Glomerular endothelial cell (primary cell): ENCODE measurements around the gene HOXD11. TPM values are rescaled to one million over a fixed set of nuclear protein-coding genes. Genes with fewer than 3 reads are reported as not detected.

Source experiments
- DNase-seq: peaks from one replicate; pipeline ENCODE4 v3.0.0-alpha.2; 2011; ENCODE audit warnings: low read depth, low spot score; ENCODE audit errors: extremely low read depth
- total RNA-seq: library from RNA; depleted of rRNA; stranded (reverse); fragments of >200 nt; gene quantifications from 2 replicates; pipeline ENCODE4 v1.2.3, GENCODE V29; 2015

The HOXD11 gene
- total RNA-seq, 1 donor from 2014 or later = 2.5 TPM

DNA sequence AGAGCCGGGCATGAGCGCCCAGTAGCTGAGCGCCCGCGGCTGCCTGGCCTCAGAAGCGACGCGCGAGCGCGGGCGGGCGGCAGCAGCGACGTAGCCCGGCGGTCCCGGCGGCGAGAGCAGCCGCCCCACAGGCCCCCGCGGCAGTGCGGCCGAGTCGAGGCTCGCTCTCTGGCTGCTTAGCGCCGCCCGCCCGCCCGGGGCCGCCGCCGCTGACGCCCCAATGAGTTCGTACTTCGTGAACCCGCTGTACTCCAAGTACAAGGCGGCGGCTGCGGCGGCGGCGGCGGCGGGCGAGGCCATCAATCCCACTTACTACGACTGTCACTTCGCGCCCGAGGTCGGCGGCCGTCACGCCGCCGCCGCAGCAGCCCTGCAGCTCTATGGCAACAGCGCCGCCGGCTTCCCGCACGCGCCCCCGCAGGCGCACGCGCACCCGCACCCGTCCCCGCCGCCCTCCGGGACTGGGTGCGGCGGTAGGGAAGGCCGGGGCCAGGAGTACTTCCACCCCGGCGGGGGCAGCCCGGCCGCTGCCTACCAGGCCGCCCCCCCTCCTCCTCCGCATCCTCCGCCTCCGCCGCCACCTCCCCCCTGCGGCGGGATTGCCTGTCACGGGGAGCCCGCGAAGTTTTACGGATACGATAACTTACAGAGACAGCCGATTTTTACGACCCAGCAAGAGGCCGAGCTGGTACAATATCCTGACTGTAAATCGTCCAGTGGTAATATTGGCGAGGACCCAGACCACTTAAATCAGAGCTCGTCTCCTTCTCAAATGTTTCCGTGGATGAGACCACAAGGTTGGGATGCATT lies 23.3 kb downstream of the HOXD11 start:
- DNase-seq = no peak

DNA sequence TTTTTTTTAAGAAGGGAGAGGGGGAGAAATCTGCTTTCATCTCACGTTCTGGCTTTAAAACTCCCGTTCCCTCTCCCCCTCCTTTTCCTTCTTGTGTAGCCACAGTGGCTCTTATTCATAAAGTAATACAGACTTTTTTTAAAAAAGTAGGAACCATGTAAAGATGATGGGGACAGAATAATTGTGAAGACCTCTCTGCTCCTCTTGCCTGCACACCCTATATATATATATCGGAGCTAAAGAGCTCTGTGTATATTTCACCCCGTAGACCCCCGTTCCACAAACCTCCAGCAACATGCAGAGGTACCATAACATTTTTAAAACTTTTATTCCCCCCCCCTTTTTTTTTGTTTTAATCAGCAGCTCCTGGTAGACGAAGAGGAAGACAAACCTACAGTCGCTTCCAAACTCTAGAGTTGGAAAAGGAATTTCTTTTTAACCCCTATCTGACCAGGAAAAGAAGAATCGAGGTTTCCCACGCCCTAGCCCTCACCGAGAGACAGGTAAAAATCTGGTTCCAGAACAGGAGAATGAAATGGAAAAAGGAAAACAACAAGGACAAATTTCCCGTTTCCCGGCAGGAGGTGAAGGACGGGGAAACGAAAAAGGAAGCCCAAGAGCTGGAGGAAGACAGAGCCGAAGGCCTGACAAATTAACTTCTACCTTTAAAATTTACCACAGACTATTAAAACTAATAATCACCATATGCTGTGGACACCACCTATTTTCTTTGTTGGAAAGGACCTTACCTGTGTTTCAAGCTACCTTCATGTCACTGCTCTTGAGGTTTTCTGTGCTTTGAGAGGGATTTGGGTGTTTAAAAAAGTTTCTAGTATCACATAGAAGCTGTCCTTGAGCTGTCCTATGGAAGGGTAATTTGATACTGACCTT lies 24.1 kb downstream of the HOXD11 start:
- no peak for DNase-seq

DNA sequence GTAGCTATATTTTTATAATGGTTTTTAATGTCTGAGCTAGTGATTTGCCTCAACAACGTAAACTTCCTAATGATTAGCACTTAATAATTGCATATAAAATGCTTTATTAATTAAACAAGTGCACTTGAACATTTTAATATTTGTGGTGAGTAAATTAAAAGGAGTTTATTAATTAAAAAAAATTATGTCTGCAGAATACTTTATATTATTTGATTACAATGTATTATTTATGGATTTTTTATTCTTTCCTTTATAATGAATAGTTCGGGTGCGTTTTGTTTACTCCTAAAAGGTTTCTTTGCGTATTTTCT lies 24.7 kb downstream of the HOXD11 start:
- DNase-seq = no peak

DNA sequence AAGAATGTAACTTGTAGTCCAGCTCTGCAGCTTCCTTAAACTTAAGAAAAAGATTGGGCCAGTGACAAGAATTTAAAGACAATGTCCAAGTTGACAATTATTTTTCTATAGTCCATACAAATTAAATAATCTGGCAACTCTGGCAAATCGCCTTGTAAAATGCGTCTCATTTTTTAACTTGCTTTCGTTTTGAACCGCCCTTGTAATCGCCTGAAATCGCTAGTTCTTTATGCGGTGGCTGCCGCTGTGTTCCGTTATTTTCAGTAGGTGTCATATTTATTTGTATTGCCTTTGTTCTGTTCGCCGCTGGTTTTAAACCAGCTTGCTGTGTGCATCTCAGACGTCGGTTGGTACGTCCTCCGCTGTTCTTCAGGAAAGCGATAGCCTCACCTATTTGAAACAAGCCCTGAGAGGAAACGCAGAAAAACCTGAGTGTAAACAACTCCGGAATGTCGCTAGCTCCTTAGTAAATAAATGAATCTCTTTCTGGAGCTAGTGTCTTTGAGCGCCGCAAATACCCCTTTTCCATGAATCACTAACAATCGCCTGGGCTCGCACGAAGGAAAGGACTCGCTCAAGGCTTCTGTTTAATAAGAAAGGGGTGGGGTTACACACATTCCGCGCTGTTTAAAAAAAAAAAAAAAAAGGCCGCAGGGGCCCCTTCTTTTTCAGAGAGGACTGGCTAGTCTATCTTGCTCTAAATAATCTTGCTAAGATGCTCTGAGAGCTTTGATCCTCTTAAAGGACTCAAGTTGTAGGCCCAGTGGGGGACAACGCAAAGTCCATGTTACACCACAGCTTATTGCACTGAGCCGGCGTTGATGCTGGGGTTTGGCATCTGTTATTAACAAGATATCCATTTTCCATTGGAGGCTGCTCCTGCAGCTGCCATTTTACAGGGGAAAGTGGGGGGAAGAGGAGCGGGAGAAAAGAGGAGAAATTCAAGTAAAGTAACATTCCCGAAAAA lies 25.4 kb downstream of the HOXD11 start:
- DNase-seq = no peak

DNA sequence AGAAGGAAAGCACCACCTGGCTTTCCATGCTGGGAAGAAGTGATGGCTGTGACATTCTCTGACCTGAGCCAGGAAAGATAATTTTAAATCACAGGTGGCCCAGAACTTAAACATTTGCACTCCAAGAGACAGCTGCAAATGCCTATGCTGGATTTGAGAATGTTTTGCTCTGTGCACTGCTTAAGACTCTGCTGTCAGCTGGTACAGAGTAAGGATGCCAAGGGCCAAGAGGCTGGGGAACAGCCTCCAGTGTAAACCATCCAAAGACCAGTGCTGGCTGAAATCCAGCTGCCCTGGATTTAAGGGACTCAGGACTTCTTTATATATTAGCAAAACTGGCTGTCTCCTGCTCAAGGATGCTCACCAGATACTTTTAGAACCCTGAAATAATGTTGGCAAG lies 26.3 kb downstream of the HOXD11 start:
- DNase-seq = no peak

DNA sequence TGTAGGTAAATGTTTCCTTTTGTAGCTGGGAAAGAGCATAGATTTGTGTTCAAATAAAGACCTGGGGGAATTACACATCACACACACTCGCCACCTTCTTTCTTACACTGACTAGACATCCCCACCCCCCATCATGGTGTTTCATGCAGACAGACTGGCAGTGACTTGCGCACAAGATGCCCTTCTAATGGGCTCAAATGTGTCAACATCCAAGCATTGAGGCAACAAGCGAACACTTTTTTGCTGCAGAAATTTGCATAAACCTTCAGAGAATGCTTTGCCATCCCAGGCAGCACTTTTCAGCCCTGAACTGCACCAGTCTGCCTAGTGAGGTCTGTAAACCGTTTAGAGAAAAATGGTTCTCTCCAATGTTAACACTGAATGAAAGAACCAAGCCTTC lies 27.0 kb downstream of the HOXD11 start:
- no peak for DNase-seq

DNA sequence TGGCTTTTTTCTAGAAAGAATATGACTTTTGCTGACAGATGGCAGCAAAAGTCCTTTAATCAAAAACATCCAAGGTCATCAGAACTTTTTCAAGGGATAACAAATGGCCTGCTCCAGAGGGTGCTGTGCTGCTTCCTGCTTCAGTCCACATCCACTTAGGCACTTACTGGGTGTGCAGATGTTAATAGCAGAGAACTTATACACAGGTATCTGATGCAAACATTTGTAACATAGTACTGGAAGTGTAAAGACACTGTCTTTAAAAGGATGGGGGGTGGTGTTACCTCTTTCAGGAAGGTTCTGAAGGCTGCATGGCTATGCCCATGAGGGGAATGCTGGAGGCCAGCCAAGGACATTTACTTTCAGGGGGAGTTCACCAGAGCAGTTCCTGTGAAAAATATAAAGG lies 28.0 kb downstream of the HOXD11 start:
- DNase-seq = no peak

DNA sequence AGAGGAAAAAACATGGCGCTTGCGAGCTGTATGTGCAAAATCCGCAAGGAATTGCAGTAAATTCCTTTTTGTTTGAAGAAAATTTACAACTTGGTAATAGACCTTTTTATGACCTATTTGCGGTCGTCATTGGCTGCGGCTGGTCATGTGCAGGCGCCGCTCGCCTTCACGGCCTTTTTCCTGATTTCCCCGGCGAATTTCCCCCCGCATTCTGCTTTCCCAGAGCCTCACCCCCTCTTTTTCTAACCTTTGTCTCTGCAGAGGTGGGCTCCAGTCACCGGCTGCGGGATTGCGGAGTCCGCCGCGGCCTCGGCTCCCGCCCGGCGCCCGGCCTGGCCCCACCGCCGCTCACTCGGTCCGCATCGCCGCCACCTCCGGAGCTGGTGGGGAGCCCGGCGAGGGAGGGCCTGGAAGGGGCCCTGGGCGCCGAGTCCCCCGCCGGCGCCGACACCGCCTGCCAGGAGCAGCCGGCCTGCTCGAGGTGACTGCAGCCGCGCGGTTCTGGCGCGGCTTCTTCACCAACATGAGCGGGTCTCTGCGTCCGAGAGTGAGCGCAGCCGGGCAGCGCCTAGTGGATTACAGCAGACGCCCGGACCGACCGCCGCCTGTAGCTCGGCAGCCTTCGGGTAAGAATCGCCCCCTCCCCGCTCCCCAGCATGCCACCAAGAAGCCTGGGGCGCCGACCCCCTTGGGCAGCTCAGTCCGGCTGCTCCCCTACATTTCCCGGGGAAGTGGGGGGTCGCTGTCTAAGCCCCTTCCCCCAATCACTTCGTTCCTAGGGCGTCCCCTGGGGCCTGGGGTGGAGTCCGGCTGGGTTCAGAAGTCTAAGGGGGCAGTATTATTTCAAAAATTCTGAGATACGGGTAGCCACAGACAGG lies 29.5 kb downstream of the HOXD11 start:
- no peak for DNase-seq

DNA sequence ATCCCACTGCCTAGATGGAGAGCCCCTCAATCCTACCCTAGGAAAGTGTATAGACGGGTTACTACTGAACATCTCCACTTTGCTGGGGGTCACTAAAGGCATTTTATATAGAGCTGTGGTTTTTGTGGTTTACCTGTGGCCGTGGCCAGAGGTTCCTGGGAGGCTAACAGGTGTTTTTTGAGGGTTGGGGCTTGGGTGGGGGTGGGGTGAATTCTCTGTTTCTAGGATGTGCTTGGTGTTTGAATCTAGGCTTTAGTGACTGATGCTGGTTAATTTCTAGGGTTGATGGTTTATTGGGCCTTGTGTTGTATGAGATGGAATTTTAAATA lies 30.1 kb downstream of the HOXD11 start:
- no peak for DNase-seq

- DNase-seq = no peak
These were observed 30.8 kb downstream of the HOXD11 start for GRCh38 chr2:176137906-176138305.

DNA sequence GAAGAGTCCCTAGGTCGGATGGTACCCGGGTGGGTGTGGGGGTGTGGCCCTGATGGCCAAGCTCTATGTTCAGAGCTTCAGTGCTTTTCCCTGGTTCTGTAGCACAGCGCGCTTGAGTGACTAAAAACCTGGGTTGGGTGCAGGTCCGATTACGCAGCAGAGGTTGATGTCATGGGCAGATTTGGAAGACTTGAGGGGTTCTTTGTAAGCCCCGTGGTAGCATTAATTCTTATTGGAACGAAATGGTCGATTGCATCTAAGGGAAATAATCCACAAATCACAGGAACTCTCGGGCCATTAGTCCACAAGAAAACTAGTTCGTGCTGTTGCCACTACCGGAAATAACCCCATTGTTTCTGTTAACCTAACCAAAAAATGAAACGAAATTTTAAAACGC lies 31.4 kb downstream of the HOXD11 start:
- DNase-seq = no peak

DNA sequence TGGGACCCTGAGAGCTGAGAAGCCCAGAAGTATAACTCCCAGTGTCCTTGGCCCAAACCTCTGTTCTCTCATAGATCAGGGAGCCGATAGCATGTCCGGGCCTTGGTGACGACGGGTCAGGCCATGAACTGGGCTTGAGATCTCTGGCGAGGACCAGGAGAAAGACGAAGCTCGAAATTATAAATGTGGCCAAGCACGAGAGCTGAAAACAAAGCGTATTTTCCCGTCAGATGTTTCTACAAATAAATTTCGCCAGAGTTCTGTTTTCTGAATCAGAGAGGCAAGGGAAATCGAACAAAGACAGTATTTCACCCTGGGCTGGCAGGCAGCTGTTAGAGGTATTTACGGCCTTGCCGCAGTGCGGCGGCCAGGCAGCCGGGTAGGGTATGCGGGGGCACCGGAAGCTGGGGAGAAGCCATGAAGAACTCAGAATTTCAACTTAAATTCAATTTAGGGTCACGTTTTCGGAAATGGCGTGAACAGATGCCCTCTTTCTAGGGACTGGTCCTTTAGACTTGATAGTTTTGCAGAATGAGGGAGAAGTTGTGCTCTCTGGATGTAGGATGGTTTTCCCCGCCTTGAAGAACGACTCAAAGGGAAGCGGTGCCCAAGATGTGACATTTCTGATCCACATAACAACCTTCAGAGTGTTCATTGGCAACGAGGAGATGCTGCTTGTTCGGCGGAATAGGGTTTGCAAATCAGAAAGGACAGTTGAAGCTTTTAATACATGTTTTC lies 32.0 kb downstream of the HOXD11 start:
- DNase-seq = no peak

DNA sequence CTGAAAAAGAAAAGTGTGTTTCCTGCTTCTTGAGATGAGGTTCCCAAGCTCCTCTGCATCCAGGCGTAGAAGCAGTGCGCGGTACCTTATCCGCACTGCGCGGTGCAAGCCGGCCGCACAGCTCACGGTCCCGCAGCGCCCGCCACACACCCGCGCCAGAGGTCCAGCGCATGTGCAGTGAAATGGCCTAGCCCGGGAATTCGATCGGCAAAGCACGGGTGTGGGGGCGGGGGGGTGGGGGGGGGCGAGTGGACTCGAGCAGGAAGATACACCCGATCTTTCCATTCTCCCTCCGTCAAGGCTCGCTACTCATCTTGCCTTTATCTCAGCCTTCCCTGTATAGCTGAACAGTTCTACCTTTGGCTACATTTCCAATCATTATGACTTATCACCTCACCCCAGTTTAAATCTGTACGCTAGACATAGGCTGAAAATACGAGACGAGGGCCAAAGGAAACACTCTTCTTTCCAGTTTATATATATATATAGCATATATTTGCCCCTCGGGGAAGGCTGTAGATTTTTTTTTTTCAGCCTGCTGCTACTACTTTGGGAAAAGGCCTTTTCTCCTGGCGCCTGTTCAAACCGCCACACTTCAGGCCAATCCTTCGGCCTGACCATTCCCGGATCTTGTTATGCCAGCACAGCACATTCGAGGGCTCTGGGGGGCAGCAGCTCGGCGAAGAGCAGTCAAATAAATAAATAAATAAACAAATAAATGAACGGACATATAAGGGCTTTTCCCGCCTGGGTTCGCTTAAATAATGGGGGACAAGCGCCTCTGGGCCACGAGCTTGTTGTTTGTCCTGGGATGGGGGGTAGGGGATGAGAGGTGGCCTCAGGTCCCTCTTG lies 32.8 kb downstream of the HOXD11 start:
- no peak for DNase-seq

DNA sequence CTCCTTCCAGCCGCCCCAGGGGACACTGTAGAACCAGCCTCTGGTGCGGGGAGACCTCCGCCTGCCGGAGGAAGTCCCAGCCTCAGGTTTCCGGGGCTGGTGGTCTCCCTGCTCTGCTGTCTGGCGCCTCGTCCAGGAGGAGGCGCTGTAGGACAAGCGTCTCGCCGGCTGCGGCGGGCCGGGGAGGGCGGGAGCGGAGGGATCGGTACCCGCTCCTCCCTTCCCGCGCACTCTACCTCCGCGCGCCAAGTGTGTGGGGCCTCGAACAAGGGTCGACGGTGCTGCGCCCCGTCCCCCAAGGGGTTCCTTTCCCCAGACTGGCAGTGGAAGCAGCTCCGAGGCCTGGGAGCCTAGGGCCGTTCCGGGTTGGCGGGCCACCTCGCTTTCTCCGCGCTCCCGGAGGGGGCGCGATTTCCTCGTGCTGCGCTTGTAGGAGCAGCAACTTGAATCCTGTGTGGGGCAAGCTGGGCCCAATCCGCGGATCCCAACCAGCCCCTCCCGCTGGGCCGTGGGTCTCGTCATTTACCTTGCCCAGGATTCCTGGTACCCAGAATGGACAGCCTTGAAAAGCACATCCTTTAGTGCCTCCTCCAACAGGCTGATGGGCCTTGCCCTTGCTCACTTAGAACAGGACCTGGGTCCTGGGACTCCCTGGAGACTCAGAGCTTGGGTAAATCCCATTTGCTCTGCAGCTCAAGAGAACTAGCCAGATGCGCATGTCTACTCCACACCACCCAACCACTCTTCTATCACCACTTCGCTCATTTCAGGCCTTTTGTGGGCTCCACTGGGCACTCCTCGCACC lies 33.6 kb downstream of the HOXD11 start:
- no peak for DNase-seq

DNA sequence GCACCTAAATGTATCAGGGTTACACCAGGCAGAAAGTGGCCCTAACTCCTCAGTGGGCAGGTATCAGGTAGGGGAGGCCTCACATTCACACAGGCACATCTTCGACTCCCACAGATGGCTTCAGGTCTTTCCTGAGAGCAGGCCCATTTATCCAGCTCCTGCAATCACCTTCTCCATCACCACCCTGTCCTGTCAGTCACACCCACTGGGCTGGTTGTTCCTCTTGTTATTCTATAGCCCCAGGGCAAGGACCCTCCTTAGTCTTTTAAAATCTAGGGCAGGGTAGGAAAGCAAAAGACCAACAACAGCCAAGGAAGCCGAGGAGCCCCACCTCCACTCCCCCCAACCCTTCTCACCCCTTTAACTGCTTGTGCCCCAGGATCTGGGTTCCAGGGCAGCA lies 35.2 kb downstream of the HOXD11 start:
- no peak for DNase-seq

DNA sequence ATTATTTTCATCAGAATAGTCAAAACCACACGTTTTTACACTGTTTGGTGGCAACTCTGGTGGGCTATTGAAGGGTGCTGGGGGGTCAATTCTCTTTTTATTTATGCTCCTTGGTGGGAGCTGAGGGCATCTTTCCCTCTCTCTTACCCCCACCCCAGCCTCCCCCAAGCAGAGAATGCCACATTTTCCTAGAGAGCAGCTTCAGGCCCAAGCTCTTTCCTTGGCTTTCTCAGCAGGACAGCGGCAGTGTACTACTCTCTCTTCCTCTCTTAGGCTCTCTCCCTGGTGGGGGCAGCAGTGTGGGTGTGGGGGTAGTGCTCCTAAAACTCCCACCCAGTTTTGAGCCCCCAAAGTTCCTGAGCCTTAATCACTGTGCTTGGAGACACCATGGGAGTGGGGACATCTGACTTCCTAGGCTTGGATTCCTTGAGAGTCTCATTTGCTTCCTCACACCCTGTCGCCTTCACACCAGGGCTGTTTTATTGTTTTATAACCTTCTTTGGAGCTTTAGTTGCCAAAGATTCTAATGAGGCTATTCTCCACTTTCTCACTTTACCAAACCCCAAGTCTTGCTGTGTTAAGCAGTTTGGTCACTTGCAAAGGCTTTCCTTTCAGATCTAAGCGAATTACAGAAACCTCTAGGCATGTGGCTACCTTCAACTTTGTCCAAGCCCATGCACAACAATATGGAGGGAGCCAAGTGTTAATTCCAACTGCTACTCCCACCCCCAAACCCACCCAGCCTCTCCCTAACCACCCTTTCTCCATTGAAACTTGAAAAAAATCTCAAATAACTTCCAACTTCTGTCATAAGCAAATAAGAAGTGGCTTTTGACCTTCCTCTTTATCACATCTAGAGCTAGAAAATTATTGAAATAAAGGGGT lies 38.2 kb downstream of the HOXD11 start:
- no peak for DNase-seq

GRCh38 chr2:176146101-176146500 lies 39.0 kb downstream of the HOXD11 start:
- DNase-seq = no peak
